ENCODE results near the gene MAP1A. TPM values are rescaled to one million over a fixed set of nuclear protein-coding genes. Genes with fewer than 3 reads are reported as not detected.

The MAP1A gene
- total RNA-seq, 5 donors from 2014 or later (not counting 1 experiment from before 2014, with no cell fraction given): 1.4 to 4.2 (median 2.3) TPM

- WGBS (ENCODE audit: insufficient coverage): 89% methylated on average over 5 of the region's 7 CpGs
- ChIA-PET CTCF (interaction anchor here (0.6 to 2.6 kb wide), 6 partner anchors 9 to 122 kb away, joined by 3 to 21 read pairs (median 6); no protein-coding TSS in a partner anchor), POLR2A (interaction anchor here (0.6 to 2.4 kb wide), 4 partner anchors 16 to 17 kb away, joined by 3 to 16 read pairs (median 6); no protein-coding TSS in a partner anchor)
- no peak for DNase-seq
- Mint-ChIP-seq H3K4me1 (peaks cover 19 to 33% (median 33%) of the 10 kb centered on the region in 3 donors), H3K4me3 (peak overlapping the region; percentile 88 to 96 (median 95)), H3K27ac (peak overlapping the region; percentile 3 to 94), H3K9me3 (no peaks in the 10 kb centered on the region), H3K27me3 (no peaks in the 10 kb centered on the region), H3K36me3 (peaks cover 18% of the 10 kb centered on the region)
- no peaks in the 10 kb centered on the region for H3K27me3 ChIP-seq (replicated peaks in 1 of 2; ENCODE audit: control insufficient read depth in 2 of 2, extremely low read depth in 1 of 2, insufficient read depth in 2 of 2, low read length in 1 of 2)
- peaks cover 7 to 11% of the 10 kb centered on the region in 2 experiments for H3K4me1 ChIP-seq (ENCODE audit: control insufficient read depth in 1 of 2, extremely low read depth in 1 of 2, insufficient read depth in 2 of 2, low read length in 2 of 2)
- H3K9me3 ChIP-seq: no peaks in the 10 kb centered on the region
- H3K27ac ChIP-seq (ENCODE audit: low read length): peak overlapping the region; percentile 90
- peaks cover 0 to 2% of the 10 kb centered on the region in 2 donors for H3K36me3 ChIP-seq (ENCODE audit: control insufficient read depth in 2 of 2, extremely low read depth in 1 of 2, insufficient read depth in 1 of 2, low read length in 1 of 2)
- ATAC-seq (replicated peaks in 1 of 4): no peak
- H3K4me3 ChIP-seq (ENCODE audit: control insufficient read depth in 1 of 2, extremely low read depth in 1 of 2, low read length in 1 of 2): peak overlapping the region; percentile 80 to 95
Observed at GRCh38 chr15:43493703-43494472, 23.5 kb upstream of the MAP1A start.

DNA sequence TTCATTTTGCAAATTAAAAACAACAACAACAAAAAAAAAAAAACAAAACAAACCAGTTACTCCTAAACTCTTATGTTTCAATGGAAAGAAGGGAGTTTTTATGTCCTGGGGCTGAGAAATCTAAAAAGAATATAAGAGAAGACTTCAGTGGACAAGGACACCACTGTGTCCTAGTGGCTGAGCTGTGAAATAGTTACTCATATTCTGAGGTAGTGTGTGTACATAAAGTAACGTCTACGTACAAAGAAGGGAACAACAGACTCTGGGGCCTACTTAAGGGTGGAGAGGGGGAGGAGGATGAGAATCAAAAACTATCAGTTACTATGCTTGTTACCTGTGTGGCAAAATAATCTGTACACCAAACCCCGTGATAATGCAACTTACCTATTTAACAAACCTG is 18.4 kb upstream of the MAP1A start:
- CTCF ChIA-PET: no interaction called here

GRCh38 chr15:43499635-43500034 is 17.8 kb upstream of the MAP1A start:
- no peak overlapping the region for H3K4me3 ChIP-seq (ENCODE audit: control insufficient read depth in 1 of 2, extremely low read depth in 1 of 2, low read length in 1 of 2)
- Mint-ChIP-seq H3K4me1 (no peaks in the 10 kb centered on the region), H3K27ac (no peak overlapping the region), H3K4me3 (no peak overlapping the region), H3K27me3 (no peaks in the 10 kb centered on the region), H3K36me3 (peaks cover 3% of the 10 kb centered on the region), H3K9me3 (no peaks in the 10 kb centered on the region)
- H3K9me3 ChIP-seq: no peaks in the 10 kb centered on the region
- ATAC-seq (replicated peaks in 1 of 4) (no peak), DNase-seq (no peak)
- no peaks in the 10 kb centered on the region for H3K27me3 ChIP-seq (replicated peaks in 1 of 2; ENCODE audit: control insufficient read depth in 2 of 2, extremely low read depth in 1 of 2, insufficient read depth in 2 of 2, low read length in 1 of 2)
- no peaks in the 10 kb centered on the region for H3K4me1 ChIP-seq (ENCODE audit: control insufficient read depth in 1 of 2, extremely low read depth in 1 of 2, insufficient read depth in 2 of 2, low read length in 2 of 2)
- H3K27ac ChIP-seq (ENCODE audit: low read length): no peak overlapping the region
- ChIA-PET POLR2A (interaction anchor here in 1 of 2 donors (0.6 kb wide), 1 partner anchor 9 kb away, joined by 4 read pairs; no protein-coding TSS in a partner anchor), CTCF (no interaction called here)
- no CpG with 5 or more reads among the region's 1 CpG for WGBS (ENCODE audit: insufficient coverage)
- H3K36me3 ChIP-seq (ENCODE audit: control insufficient read depth in 2 of 2, extremely low read depth in 1 of 2, insufficient read depth in 1 of 2, low read length in 1 of 2): no peaks in the 10 kb centered on the region

More for the DNA sequence above, 18.4 kb upstream of the MAP1A start:
- POLR2A ChIA-PET: interaction anchor here (0.5 to 0.6 kb wide), 2 partner anchors 10 to 19 kb away, joined by 3 to 4 read pairs; no protein-coding TSS in a partner anchor
- H3K4me3 Mint-ChIP-seq: no peak overlapping the region
- H3K27me3 Mint-ChIP-seq: no peaks in the 10 kb centered on the region
- no peaks in the 10 kb centered on the region for H3K4me1 ChIP-seq (ENCODE audit: control insufficient read depth in 1 of 2, extremely low read depth in 1 of 2, insufficient read depth in 2 of 2, low read length in 2 of 2)
- ATAC-seq (replicated peaks in 1 of 4) (no peak), DNase-seq (no peak)
- H3K9me3 Mint-ChIP-seq: no peaks in the 10 kb centered on the region
- H3K27me3 ChIP-seq (replicated peaks in 1 of 2; ENCODE audit: control insufficient read depth in 2 of 2, extremely low read depth in 1 of 2, insufficient read depth in 2 of 2, low read length in 1 of 2): no peaks in the 10 kb centered on the region
- no peak overlapping the region for H3K27ac Mint-ChIP-seq
- no peak overlapping the region for H3K27ac ChIP-seq (ENCODE audit: low read length)
- H3K4me3 ChIP-seq (ENCODE audit: control insufficient read depth in 1 of 2, extremely low read depth in 1 of 2, low read length in 1 of 2): no peak overlapping the region
- WGBS (ENCODE audit: insufficient coverage): 67% methylated on average over 2 of the region's 3 CpGs
- no peaks in the 10 kb centered on the region for H3K4me1 Mint-ChIP-seq
- H3K36me3 ChIP-seq (ENCODE audit: control insufficient read depth in 2 of 2, extremely low read depth in 1 of 2, insufficient read depth in 1 of 2, low read length in 1 of 2): no peaks in the 10 kb centered on the region
- peaks cover 3% of the 10 kb centered on the region for H3K36me3 Mint-ChIP-seq
- H3K9me3 ChIP-seq: no peaks in the 10 kb centered on the region

DNA sequence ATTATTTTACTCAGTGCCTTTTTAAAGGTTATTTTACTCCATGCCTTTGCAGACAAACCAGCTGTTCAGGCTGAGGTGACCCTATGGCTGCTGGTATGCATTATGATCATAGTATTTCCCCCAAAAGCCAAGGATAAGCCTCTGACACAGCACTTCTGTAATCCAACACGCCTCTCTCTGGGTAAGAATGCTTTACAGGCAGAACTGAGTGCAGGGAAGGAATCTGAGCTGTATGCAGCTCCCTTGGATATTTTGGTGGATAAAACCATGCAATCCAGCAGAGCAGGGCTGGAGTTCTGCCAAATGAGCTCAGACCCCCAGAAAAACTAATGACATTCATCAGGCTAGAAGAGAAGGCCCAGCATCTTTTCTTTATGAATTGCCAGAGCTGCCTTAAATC is 11.7 kb upstream of the MAP1A start:
- DNase-seq (no peak), ATAC-seq (replicated peaks in 1 of 4) (no peak)
- Histone ChIP-seq H3K27ac (ENCODE audit: low read length) (no peak overlapping the region), H3K27me3 (replicated peaks in 1 of 2; ENCODE audit: control insufficient read depth in 2 of 2, extremely low read depth in 1 of 2, insufficient read depth in 2 of 2, low read length in 1 of 2) (no peaks in the 10 kb centered on the region), H3K9me3 (no peaks in the 10 kb centered on the region), H3K4me1 (ENCODE audit: control insufficient read depth in 1 of 2, extremely low read depth in 1 of 2, insufficient read depth in 2 of 2, low read length in 2 of 2) (peaks cover 5 to 13% of the 10 kb centered on the region in 2 experiments), H3K36me3 (ENCODE audit: control insufficient read depth in 2 of 2, extremely low read depth in 1 of 2, insufficient read depth in 1 of 2, low read length in 1 of 2) (no peaks in the 10 kb centered on the region), H3K4me3 (ENCODE audit: control insufficient read depth in 1 of 2, extremely low read depth in 1 of 2, low read length in 1 of 2) (no peak overlapping the region)
- Mint-ChIP-seq H3K4me1 (peaks cover 11 to 15% (median 13%) of the 10 kb centered on the region in 3 donors), H3K27ac (no peak overlapping the region), H3K27me3 (no peaks in the 10 kb centered on the region), H3K4me3 (no peak overlapping the region), H3K36me3 (no peaks in the 10 kb centered on the region), H3K9me3 (no peaks in the 10 kb centered on the region)
- POLR2A ChIA-PET: no interaction called here
- CTCF ChIA-PET: interaction anchor here in 1 of 2 donors (1.3 kb wide), 1 partner anchor 17 kb away, joined by 5 read pairs; no protein-coding TSS in a partner anchor
- WGBS (ENCODE audit: insufficient coverage): no CpG with 5 or more reads among the region's 1 CpG

DNA sequence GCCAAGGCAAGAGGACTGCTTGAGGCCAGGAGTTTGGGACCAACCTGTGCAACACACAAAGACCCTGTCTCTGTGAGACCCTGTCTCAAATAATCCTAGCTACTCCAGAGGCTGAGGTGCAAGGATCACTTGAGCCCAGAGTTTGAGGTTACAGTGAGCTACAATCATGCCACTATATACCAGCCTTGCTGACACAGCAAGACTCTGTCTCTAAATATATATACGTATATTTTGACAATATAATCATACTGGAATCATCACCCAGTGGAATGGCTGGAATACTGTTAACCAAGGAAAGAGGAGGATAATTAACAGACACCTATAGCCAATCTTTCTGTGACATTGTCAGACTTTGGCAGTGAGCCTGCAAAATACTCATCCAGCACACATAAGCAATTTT is 9.0 kb upstream of the MAP1A start:
- Histone ChIP-seq H3K27me3 (replicated peaks in 1 of 2; ENCODE audit: control insufficient read depth in 2 of 2, extremely low read depth in 1 of 2, insufficient read depth in 2 of 2, low read length in 1 of 2) (no peaks in the 10 kb centered on the region), H3K9me3 (no peaks in the 10 kb centered on the region), H3K4me1 (ENCODE audit: control insufficient read depth in 1 of 2, extremely low read depth in 1 of 2, insufficient read depth in 2 of 2, low read length in 2 of 2) (peaks cover 12 to 23% of the 10 kb centered on the region in 2 experiments), H3K4me3 (ENCODE audit: control insufficient read depth in 1 of 2, extremely low read depth in 1 of 2, low read length in 1 of 2) (no peak overlapping the region), H3K27ac (ENCODE audit: low read length) (no peak overlapping the region), H3K36me3 (ENCODE audit: control insufficient read depth in 2 of 2, extremely low read depth in 1 of 2, insufficient read depth in 1 of 2, low read length in 1 of 2) (no peaks in the 10 kb centered on the region)
- Mint-ChIP-seq H3K4me3 (peak overlapping the region in 1 of 3 donors; percentile 39), H3K4me1 (peaks cover 23 to 35% (median 24%) of the 10 kb centered on the region in 3 donors), H3K27ac (no peak overlapping the region), H3K36me3 (no peaks in the 10 kb centered on the region), H3K27me3 (no peaks in the 10 kb centered on the region), H3K9me3 (no peaks in the 10 kb centered on the region)
- ChIA-PET POLR2A (interaction anchor here in 1 of 2 donors (0.6 kb wide), 1 partner anchor 9 kb away, joined by 4 read pairs; no protein-coding TSS in a partner anchor), CTCF (interaction anchor here in 1 of 2 donors (0.6 kb wide), 1 partner anchor 1691 kb away, joined by 7 read pairs; no protein-coding TSS in a partner anchor)
- no CpG with 5 or more reads among the region's 1 CpG for WGBS (ENCODE audit: insufficient coverage)
- no peak for DNase-seq
- ATAC-seq (replicated peaks in 1 of 4): no peak

- Mint-ChIP-seq H3K27ac (no peak overlapping the region), H3K4me3 (peak overlapping the region; percentile 84 to 95 (median 94)), H3K4me1 (peaks cover 29 to 42% (median 30%) of the 10 kb centered on the region in 3 donors), H3K9me3 (no peaks in the 10 kb centered on the region), H3K36me3 (no peaks in the 10 kb centered on the region), H3K27me3 (no peaks in the 10 kb centered on the region)
- ChIA-PET CTCF (interaction anchor here in 1 of 2 donors (0.6 kb wide), 1 partner anchor 1691 kb away, joined by 7 read pairs; no protein-coding TSS in a partner anchor), POLR2A (interaction anchor here in 1 of 2 donors (0.6 kb wide), 1 partner anchor 10 kb away, joined by 4 read pairs; no protein-coding TSS in a partner anchor)
- Histone ChIP-seq H3K36me3 (ENCODE audit: control insufficient read depth in 2 of 2, extremely low read depth in 1 of 2, insufficient read depth in 1 of 2, low read length in 1 of 2) (no peaks in the 10 kb centered on the region), H3K4me3 (ENCODE audit: control insufficient read depth in 1 of 2, extremely low read depth in 1 of 2, low read length in 1 of 2) (no peak overlapping the region), H3K4me1 (ENCODE audit: control insufficient read depth in 1 of 2, extremely low read depth in 1 of 2, insufficient read depth in 2 of 2, low read length in 2 of 2) (peaks cover 12 to 24% of the 10 kb centered on the region in 2 experiments), H3K27ac (ENCODE audit: low read length) (no peak overlapping the region), H3K27me3 (replicated peaks in 1 of 2; ENCODE audit: control insufficient read depth in 2 of 2, extremely low read depth in 1 of 2, insufficient read depth in 2 of 2, low read length in 1 of 2) (no peaks in the 10 kb centered on the region), H3K9me3 (no peaks in the 10 kb centered on the region)
- DNase-seq (no peak), ATAC-seq (replicated peaks in 1 of 4) (no peak)
- 100% methylated on average over 2 of the region's 9 CpGs for WGBS (ENCODE audit: insufficient coverage)
Observed at GRCh38 chr15:43508991-43509659, 8.3 kb upstream of the MAP1A start.
